Right atrium auricular region (tissue), 2 donors: ENCODE data around the gene SLC51B. TPM values are rescaled to one million over a fixed set of nuclear protein-coding genes. Genes with fewer than 3 reads are reported as not detected.
"Not testable (repeated sequence)": the region's sequence is repeated elsewhere in the genome, so short reads cannot be mapped to it uniquely, and the experiment has no call there.

Experiments used
- DNase-seq: peaks from one replicate; pipeline ENCODE4 v3.0.0-alpha.2; 2019; ENCODE audit warnings: low spot score
- H3K27ac ChIP-seq, 2 donors: fragments of 200-600 bp; sonication (generic); 1 replicate in 1 of 2; 2 replicates in 1 of 2; pipeline ENCODE4 v1.5.1; 2016 to 2019
- H3K27me3 ChIP-seq, 2 donors: fragments of 200-600 bp; sonication (generic); one replicate each; pipeline versions ENCODE4 v1.5.1 to v1.6.0; 2017 to 2019
- H3K36me3 ChIP-seq: fragments of 200-600 bp; sonication (generic); one replicate; pipeline ENCODE4 v1.5.1; 2016
- H3K4me1 ChIP-seq, 2 donors: fragments of 200-600 bp; sonication (generic); one replicate each; pipeline versions ENCODE4 v1.5.1 to v1.6.0; 2017 to 2019
- H3K4me3 ChIP-seq, 2 donors: fragments of 200-600 bp; sonication (generic); 1 replicate in 1 of 2; 2 replicates in 1 of 2; pipeline ENCODE4 v1.5.1; 2017 to 2019; ENCODE audit warnings: mild to moderate bottlenecking in 1 of 2, moderate library complexity in 1 of 2
- H3K9me3 ChIP-seq, 2 donors: fragments of 200-600 bp; sonication (generic); one replicate each; pipeline ENCODE4 v1.5.1; 2019
- CTCF ChIP-seq, 2 donors: fragments of 200-600 bp; sonication (generic); IDR thresholded peaks; one replicate each; pipeline ENCODE4 v1.5.1; 2019; ENCODE audit warnings: antibody characterized with exemption in 2 of 2
- total RNA-seq, 2 donors: library from RNA; depleted of rRNA; stranded (reverse); fragments of >200 nt; gene quantifications; one replicate each; pipeline ENCODE4 v1.1.0, GENCODE V29; 2016

The SLC51B gene
- total RNA-seq, 2 donors from 2014 or later = not detected

- no peaks in the 10 kb centered on the region for H3K9me3 ChIP-seq
- TF ChIP-seq CTCF (IDR thresholded peaks at IDR 0.05) = no peak
- H3K4me3 ChIP-seq = no peak overlapping the region
- DNase-seq = no peak
- peak overlapping the region; percentile 91 to 98 for H3K27ac ChIP-seq
- no peaks in the 10 kb centered on the region for H3K36me3 ChIP-seq
- no peaks in the 10 kb centered on the region for H3K27me3 ChIP-seq
- peaks cover 0 to 59% of the 10 kb centered on the region in 2 donors for H3K4me1 ChIP-seq
These were observed 26.8 kb downstream of the SLC51B start for GRCh38 chr15:65072027-65072426.

GRCh38 chr15:65072617-65073016 lies 27.4 kb downstream of the SLC51B start:
- Histone ChIP-seq H3K9me3 (no peaks in the 10 kb centered on the region), H3K27ac (peak overlapping the region; percentile 91 to 98), H3K27me3 (no peaks in the 10 kb centered on the region), H3K4me1 (peaks cover 0 to 61% of the 10 kb centered on the region in 2 donors), H3K36me3 (no peaks in the 10 kb centered on the region), H3K4me3 (no peak overlapping the region)
- DNase-seq = no peak
- TF ChIP-seq CTCF (IDR thresholded peaks at IDR 0.05) = no peak

- H3K4me1 ChIP-seq = peaks cover 0 to 46% of the 10 kb centered on the region in 2 donors
- not testable (repeated sequence) for H3K27me3 ChIP-seq, DNase-seq, H3K9me3 ChIP-seq, H3K36me3 ChIP-seq, H3K4me3 ChIP-seq
- H3K27ac ChIP-seq = peak overlapping the region in 1 of 2 donors; percentile 88
These were observed 29.8 kb downstream of the SLC51B start for GRCh38 chr15:65074946-65075345.

- DNase-seq, H3K36me3 ChIP-seq, H3K27me3 ChIP-seq, H3K9me3 ChIP-seq, H3K4me3 ChIP-seq: not testable (repeated sequence)
- Histone ChIP-seq H3K4me1 (peaks cover 0 to 39% of the 10 kb centered on the region in 2 donors), H3K27ac (peak overlapping the region; percentile 69 to 88)
These were observed 30.6 kb downstream of the SLC51B start for GRCh38 chr15:65075607-65076395.

- Histone ChIP-seq H3K4me3 (no peak within 1 kb of the TSS), H3K36me3 (no peaks in the 10 kb centered on the region), H3K27me3 (no peaks in the 10 kb centered on the region), H3K9me3 (no peaks in the 10 kb centered on the region), H3K4me1 (peaks cover 0 to 39% of the 10 kb centered on the region in 2 donors), H3K27ac (peak within 1 kb of the TSS; percentile 69 to 88)
- no peak for TF ChIP-seq CTCF (IDR thresholded peaks at IDR 0.05)
- DNase-seq = no peak
These were observed 31.5 kb downstream of the SLC51B start, which contains the start of gene KBTBD13 for GRCh38 chr15:65076486-65077290. Gene KBTBD13, plus strand, starts transcription at chr15:65076746. Its CDS starts 70 bp downstream, at chr15:65076816.

- no peak overlapping the region for H3K4me3 ChIP-seq
- no peaks in the 10 kb centered on the region for H3K36me3 ChIP-seq
- no peak for TF ChIP-seq CTCF (IDR thresholded peaks at IDR 0.05)
- peaks cover 0 to 37% of the 10 kb centered on the region in 2 donors for H3K4me1 ChIP-seq
- DNase-seq = no peak
- no peaks in the 10 kb centered on the region for H3K27me3 ChIP-seq
- peak overlapping the region in 1 of 2 donors; percentile 88 for H3K27ac ChIP-seq
- H3K9me3 ChIP-seq = no peaks in the 10 kb centered on the region
These were observed 32.2 kb downstream of the SLC51B start for GRCh38 chr15:65077291-65077980.
